SHP77 treated with DMSO at 0.1 percent for 48 hours (cell line): ENCODE results near the gene FAN1.
"Not testable (repeated sequence)": the region's sequence is repeated elsewhere in the genome, so short reads cannot be mapped to it uniquely, and the experiment has no call there.

Source experiments
- DNase-seq: peaks from one replicate; lab custom pipeline; 2025; lab: John Stamatoyannopoulos, UW

The FAN1 gene

GRCh38 chr15:30903497-30904187, at the start of gene FAN1:
Gene FAN1, plus strand, starts transcription at chr15:30903915. Its CDS starts 749 bp downstream, at chr15:30904664.
- DNase-seq, result peak; percentile 82

- no peak for DNase-seq
Observed at GRCh38 chr15:30859091-30859874, 44.4 kb upstream of the FAN1 start.

GRCh38 chr15:30865257-30865656, 38.5 kb upstream of the FAN1 start:
- DNase-seq, result peak; percentile 24

GRCh38 chr15:30870681-30871080, 33.0 kb upstream of the FAN1 start:
- no peak for DNase-seq

- no peak for DNase-seq
Observed at GRCh38 chr15:30872341-30872748, 31.4 kb upstream of the FAN1 start.

GRCh38 chr15:30877070-30877469, 26.6 kb upstream of the FAN1 start:
- no peak for DNase-seq

- DNase-seq, result no peak
Observed at GRCh38 chr15:30878515-30878914, 25.2 kb upstream of the FAN1 start.

GRCh38 chr15:30882849-30883433, 20.8 kb upstream of the FAN1 start:
- DNase-seq, result no peak

GRCh38 chr15:30883666-30884065, 20.0 kb upstream of the FAN1 start:
- DNase-seq, result not testable (repeated sequence)

GRCh38 chr15:30885814-30886213, 17.9 kb upstream of the FAN1 start:
- DNase-seq, result no peak

- DNase-seq, result no peak
Observed at GRCh38 chr15:30889196-30889595, 14.5 kb upstream of the FAN1 start.

- no peak for DNase-seq
Observed at GRCh38 chr15:30895461-30896210, 8.1 kb upstream of the FAN1 start.

GRCh38 chr15:30896211-30896606, 7.5 kb upstream of the FAN1 start:
- DNase-seq, result no peak

GRCh38 chr15:30901889-30902288, 1.8 kb upstream of the FAN1 start:
- no peak for DNase-seq

- DNase-seq, result no peak
Observed at GRCh38 chr15:30904812-30905211, 1.1 kb downstream of the FAN1 start.

GRCh38 chr15:30905821-30906220, 2.1 kb downstream of the FAN1 start:
- no peak for DNase-seq

GRCh38 chr15:30906366-30906765, 2.7 kb downstream of the FAN1 start:
- DNase-seq, result no peak

- DNase-seq, result no peak
Observed at GRCh38 chr15:30913761-30914160, 10.0 kb downstream of the FAN1 start.

- no peak for DNase-seq
Observed at GRCh38 chr15:30917013-30917412, 13.3 kb downstream of the FAN1 start.

- no peak for DNase-seq
Observed at GRCh38 chr15:30917675-30918074, 14.0 kb downstream of the FAN1 start.

GRCh38 chr15:30918366-30918765, 14.7 kb downstream of the FAN1 start:
- no peak for DNase-seq

- DNase-seq, result no peak
Observed at GRCh38 chr15:30919877-30920550, 16.3 kb downstream of the FAN1 start.
